MM.1S (cell line): Measurements from ENCODE around the gene LARGE1.

Source experiments
- DNase-seq: peaks from one replicate; pipeline ENCODE4 v3.0.0-alpha.2; 2015
- H2AFZ ChIP-seq: fragments of 300-600 bp; sonication (generic); 2 replicates; pipeline ENCODE4 v1.6.0; 2016; ENCODE audit warnings: antibody characterized with exemption, low read length
- H3F3A ChIP-seq: fragments of 300-600 bp; sonication (generic); 2 replicates; pipeline ENCODE4 v1.6.1; 2016; ENCODE audit warnings: mild to moderate bottlenecking, antibody characterized with exemption, low read length, moderate library complexity, mixed read lengths; ENCODE audit not compliant: insufficient read depth
- H3K27ac ChIP-seq: fragments of 300-600 bp; sonication (generic); 2 replicates; pipeline ENCODE4 v1.5.1; 2016; ENCODE audit warnings: mild to moderate bottlenecking, low read length
- H3K27me3 ChIP-seq: fragments of 300-600 bp; sonication (generic); replicated peaks from 2 replicates; pipeline ENCODE4 v1.6.0; 2016; ENCODE audit warnings: low read length; ENCODE audit not compliant: insufficient read depth
- H3K36me3 ChIP-seq: fragments of 300-600 bp; sonication (generic); replicated peaks from 2 replicates; pipeline ENCODE4 v1.6.1; 2016; ENCODE audit warnings: mild to moderate bottlenecking, low read length, mixed read lengths; ENCODE audit not compliant: insufficient read depth
- H3K4me1 ChIP-seq: fragments of 300-600 bp; sonication (generic); 2 replicates; pipeline ENCODE4 v1.6.1; 2016; ENCODE audit warnings: low read length, mixed read lengths
- H3K4me2 ChIP-seq: fragments of 300-600 bp; sonication (generic); 2 replicates; pipeline ENCODE4 v1.6.0; 2016; ENCODE audit warnings: low read depth, low read length
- H3K4me3 ChIP-seq: fragments of 300-600 bp; sonication (generic); 2 replicates; pipeline ENCODE4 v1.5.1; 2016; ENCODE audit warnings: low read length, mixed read lengths
- H3K79me2 ChIP-seq: fragments of 300-600 bp; sonication (generic); 2 replicates; pipeline ENCODE4 v1.6.1; 2016; ENCODE audit warnings: mixed run types, low read length, mixed read lengths
- H3K9ac ChIP-seq: fragments of 300-600 bp; sonication (generic); 2 replicates; pipeline ENCODE4 v1.6.1; 2016; ENCODE audit warnings: low read length, mixed read lengths
- H3K9me2 ChIP-seq: fragments of 300-600 bp; sonication (generic); replicated peaks from 2 replicates; pipeline ENCODE4 v1.6.1; 2016; ENCODE audit warnings: mild to moderate bottlenecking, low read length, mixed read lengths; ENCODE audit not compliant: insufficient read depth
- H3K9me3 ChIP-seq: fragments of 300-600 bp; sonication (generic); replicated peaks from 2 replicates; pipeline ENCODE4 v1.6.1; 2016; ENCODE audit warnings: mild to moderate bottlenecking, low read length, mixed read lengths; ENCODE audit not compliant: insufficient read depth
- H4K20me1 ChIP-seq: fragments of 300-600 bp; sonication (generic); 2 replicates; pipeline ENCODE4 v1.6.1; 2016; ENCODE audit warnings: mild to moderate bottlenecking, low read length, moderate library complexity, mixed read lengths; ENCODE audit not compliant: insufficient read depth
- CTCF ChIP-seq: fragments of 300-600 bp; sonication (generic); IDR thresholded peaks from 2 replicates; pipeline ENCODE4 v1.5.1; 2016; ENCODE audit warnings: antibody characterized with exemption, low read length, mixed read lengths
- EZH2 ChIP-seq: fragments of 300-600 bp; sonication (generic); optimal IDR thresholded peaks from 2 replicates; pipeline ENCODE3; 2017; ENCODE audit warnings: low read depth, mild to moderate bottlenecking, antibody characterized with exemption, low read length, mixed read lengths
- EZH2phosphoT487 ChIP-seq: fragments of 300-600 bp; sonication (generic); IDR thresholded peaks from 2 replicates; pipeline ENCODE4 v1.6.1; 2018; ENCODE audit warnings: antibody characterized with exemption, low read length

The LARGE1 gene

GRCh38 chr22:33919391-33920196, 682 bp downstream of the LARGE1 start:
- H3K9me2 ChIP-seq = no peaks in the 10 kb centered on the region
- peak; percentile 86 for DNase-seq
- 0 out of 2 replicates have a peak, but pooled peaks cover 6% of the 10 kb centered on the region for H3K27me3 ChIP-seq
- no peaks in the 10 kb centered on the region for H3K9me3 ChIP-seq
- TF ChIP-seq EZH2phosphoT487 = no peak
- no peak for TF ChIP-seq CTCF
- no peak for TF ChIP-seq EZH2
- H2AFZ ChIP-seq = peak overlapping the region; percentile 7; the same call in 1 of the 2 replicates
- peaks cover 15% of the 10 kb centered on the region for H4K20me1 ChIP-seq
- peak overlapping the region; percentile 94 for H3K9ac ChIP-seq
- H3F3A ChIP-seq = peaks cover 26% of the 10 kb centered on the region
- H3K27ac ChIP-seq = peak overlapping the region; percentile 79; the same call in 1 of the 2 replicates
- peaks cover 56% of the 10 kb centered on the region for H3K79me2 ChIP-seq
- H3K4me3 ChIP-seq = peak overlapping the region; percentile 90
- H3K4me2 ChIP-seq = peak overlapping the region; percentile 88
- H3K36me3 ChIP-seq = no peaks in the 10 kb centered on the region
- H3K4me1 ChIP-seq = peaks cover 26% of the 10 kb centered on the region

GRCh38 chr22:33918676-33919365, 1.5 kb downstream of the LARGE1 start:
- H3K9me3 ChIP-seq = no peaks in the 10 kb centered on the region
- no peak for TF ChIP-seq CTCF
- TF ChIP-seq EZH2 = no peak
- TF ChIP-seq EZH2phosphoT487 = no peak
- H3K27me3 ChIP-seq = 0 out of 2 replicates have a peak, but pooled peaks cover 6% of the 10 kb centered on the region
- H3K36me3 ChIP-seq = no peaks in the 10 kb centered on the region
- peak overlapping the region; percentile 94 for H3K9ac ChIP-seq
- H2AFZ ChIP-seq = no peak overlapping the region; the same call in 1 of the 2 replicates
- H4K20me1 ChIP-seq = peaks cover 20% of the 10 kb centered on the region
- peaks cover 26% of the 10 kb centered on the region for H3K4me1 ChIP-seq
- peak overlapping the region; percentile 90 for H3K4me3 ChIP-seq
- H3K4me2 ChIP-seq = peak overlapping the region; percentile 88
- H3F3A ChIP-seq = peaks cover 26% of the 10 kb centered on the region
- peaks cover 64% of the 10 kb centered on the region for H3K79me2 ChIP-seq
- peak overlapping the region; percentile 79; the same call in 1 of the 2 replicates for H3K27ac ChIP-seq
- DNase-seq = no peak
- H3K9me2 ChIP-seq = no peaks in the 10 kb centered on the region

- H2AFZ ChIP-seq = no peak overlapping the region
- peaks cover 20% of the 10 kb centered on the region; the same call in 1 of the 2 replicates for H3K4me1 ChIP-seq
- H3K79me2 ChIP-seq = peaks cover 73% of the 10 kb centered on the region
- H3K4me3 ChIP-seq = peak overlapping the region; percentile 90; the same call in 1 of the 2 replicates
- peak; percentile 75 for DNase-seq
- peak overlapping the region; percentile 94; the same call in 1 of the 2 replicates for H3K9ac ChIP-seq
- H3K9me3 ChIP-seq = no peaks in the 10 kb centered on the region
- TF ChIP-seq CTCF = peak; percentile 66
- TF ChIP-seq EZH2phosphoT487 = no peak
- H3K4me2 ChIP-seq = peak overlapping the region; percentile 88
- H3K9me2 ChIP-seq = no peaks in the 10 kb centered on the region
- no peak overlapping the region for H3K27ac ChIP-seq
- H4K20me1 ChIP-seq = peaks cover 20% of the 10 kb centered on the region
- H3K36me3 ChIP-seq = no peaks in the 10 kb centered on the region
- no peaks in the 10 kb centered on the region for H3K27me3 ChIP-seq
- peaks cover 19% of the 10 kb centered on the region for H3F3A ChIP-seq
These were observed 2.4 kb downstream of the LARGE1 start for GRCh38 chr22:33917744-33918406.
